AG04450 (cell line): ENCODE measurements around the gene SLC8A3. TPM values are rescaled to one million over a fixed set of nuclear protein-coding genes. Genes with fewer than 3 reads are reported as not detected.

Experiments
- CTCF ChIA-PET: fragments of 300-600, 350-600 bp; formaldehyde crosslinking; extraction: SDS; loops from one replicate; lab custom pipeline; 2022; ENCODE audit warnings: antibody characterized with exemption, inconsistent platforms; lab: Charles Lee
- POLR2A ChIA-PET: fragments of 350-600 bp; formaldehyde crosslinking; extraction: SDS; loops from one replicate; lab custom pipeline; 2021; ENCODE audit warnings: antibody characterized with exemption, inconsistent platforms; lab: Yijun Ruan, JAX
- DNase-seq: peaks from one replicate; pipeline ENCODE4 v3.0.0-alpha.2; 2011; ENCODE audit warnings: low read depth, low spot score
- H3K27ac ChIP-seq: one replicate; pipeline ENCODE4 v1.5.1; 2012; ENCODE audit warnings: low read depth, low read length, control low read depth
- H3K27me3 ChIP-seq: one replicate; pipeline ENCODE4 v1.6.0; 2012; ENCODE audit warnings: low read length; ENCODE audit not compliant: control insufficient read depth, insufficient read depth
- H3K4me3 ChIP-seq: 2 replicates; pipeline ENCODE4 v1.5.1; 2011; ENCODE audit warnings: mild to moderate bottlenecking, low read depth, low read length, control low read depth
- H3K9me3 ChIP-seq: 2 replicates; pipeline ENCODE4 v1.5.1; 2012; ENCODE audit warnings: low read length; ENCODE audit not compliant: control insufficient read depth, insufficient read depth
- CTCF ChIP-seq: IDR thresholded peaks from 2 replicates; pipeline ENCODE4 v1.5.1; 2011; ENCODE audit warnings: low read depth, low read length, control low read depth, inconsistent platforms
- polyA plus RNA-seq: library from polyadenylated mRNA; depleted of rRNA; stranded (reverse); fragments of >200 nt; gene quantifications from 2 replicates; pipeline ENCODE4 v1.2.3, GENCODE V29; 2011

The SLC8A3 gene
- polyA plus RNA-seq, 1 experiment = not detected

DNA sequence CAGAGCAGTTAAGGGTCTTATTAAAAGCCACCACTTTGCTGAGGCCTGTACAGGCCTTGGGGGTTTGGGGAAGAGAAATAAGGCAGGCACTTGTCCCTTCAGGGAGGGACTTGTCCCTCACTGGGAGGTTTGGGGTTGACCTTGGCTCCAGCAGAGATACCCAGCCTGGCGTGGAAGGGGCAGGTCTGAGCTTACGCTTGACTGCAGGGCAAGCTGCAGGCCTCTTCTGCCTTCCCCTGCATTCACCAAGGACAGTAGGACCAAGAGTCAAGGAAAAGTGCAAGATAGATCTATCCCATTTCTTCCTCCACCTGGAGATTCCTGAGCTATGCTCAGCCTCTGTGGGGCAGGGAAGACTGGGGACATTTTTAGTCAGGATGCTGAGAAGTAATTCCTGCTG is 155.2 kb downstream of the SLC8A3 start:
- Histone ChIP-seq H3K4me3 (no peak overlapping the region), H3K9me3 (no peaks in the 10 kb centered on the region), H3K27ac (no peak overlapping the region), H3K27me3 (no peaks in the 10 kb centered on the region)
- DNase-seq = no peak
- TF ChIP-seq CTCF = no peak
- ChIA-PET CTCF (interaction anchor here (0.9 to 4.0 kb wide), 3 partner anchors 12 to 215 kb away, joined by 3 to 14 read pairs (median 5); no protein-coding TSS in a partner anchor), POLR2A (no interaction called here)

DNA sequence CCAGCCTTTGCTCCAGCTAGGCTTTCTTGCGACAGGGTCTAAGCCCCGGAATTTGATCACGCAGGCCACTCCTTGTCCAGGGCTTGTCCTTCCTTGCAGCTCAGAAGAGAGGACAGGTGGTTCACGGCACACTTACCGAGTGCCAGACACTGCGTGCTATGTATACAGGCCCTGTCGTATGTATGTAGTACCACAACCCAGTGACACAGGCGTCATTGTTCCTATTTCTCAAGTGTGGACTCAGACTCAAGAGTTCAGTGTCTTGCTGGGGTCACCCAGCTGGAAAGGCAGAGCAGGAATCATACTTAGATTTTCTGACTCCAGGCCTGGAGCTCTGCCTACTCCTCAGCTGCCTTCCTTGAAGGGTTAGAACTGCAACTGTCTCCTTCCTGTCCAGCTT is 155.6 kb downstream of the SLC8A3 start:
- no peaks in the 10 kb centered on the region for H3K27me3 ChIP-seq
- H3K27ac ChIP-seq = no peak overlapping the region
- no peak for DNase-seq
- POLR2A ChIA-PET = no interaction called here
- H3K9me3 ChIP-seq = no peaks in the 10 kb centered on the region
- no peak for TF ChIP-seq CTCF
- CTCF ChIA-PET = interaction anchor here (0.9 to 2.9 kb wide), 3 partner anchors 12 to 215 kb away, joined by 3 to 17 read pairs (median 5); no protein-coding TSS in a partner anchor
- no peak overlapping the region for H3K4me3 ChIP-seq

GRCh38 chr14:70032447-70032846 is 156.3 kb downstream of the SLC8A3 start:
- no peaks in the 10 kb centered on the region for H3K9me3 ChIP-seq
- no peak overlapping the region for H3K27ac ChIP-seq
- H3K4me3 ChIP-seq = no peak overlapping the region
- no peak for DNase-seq
- no peak for TF ChIP-seq CTCF
- ChIA-PET POLR2A (no interaction called here), CTCF (interaction anchor here (2.9 kb wide), 1 partner anchor 214 kb away, joined by 17 read pairs; no protein-coding TSS in a partner anchor)
- H3K27me3 ChIP-seq = no peaks in the 10 kb centered on the region

DNA sequence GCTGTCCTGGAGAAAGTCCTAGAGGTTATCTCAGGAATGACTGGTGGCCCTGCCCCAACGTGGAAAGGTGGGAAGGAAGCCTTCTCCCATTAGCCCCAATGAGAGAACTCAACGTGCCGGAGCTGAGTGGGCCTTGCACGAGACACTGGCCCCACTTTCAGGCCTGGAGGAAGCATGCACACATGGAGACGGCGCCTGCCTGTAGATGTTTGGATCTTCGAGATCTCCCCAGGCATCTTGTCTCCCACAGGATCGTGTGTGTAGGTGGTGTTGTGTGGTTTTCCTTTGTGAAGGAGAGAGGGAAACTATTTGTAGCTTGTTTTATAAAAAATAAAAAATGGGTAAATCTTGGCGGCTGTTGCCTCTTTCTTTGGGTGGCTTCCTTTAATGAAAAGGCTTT is 156.7 kb downstream of the SLC8A3 start:
- POLR2A ChIA-PET = no interaction called here
- no peak for DNase-seq
- no peaks in the 10 kb centered on the region for H3K9me3 ChIP-seq
- no peak overlapping the region for H3K27ac ChIP-seq
- H3K4me3 ChIP-seq = no peak overlapping the region
- TF ChIP-seq CTCF = no peak
- CTCF ChIA-PET = interaction anchor here (0.6 to 2.9 kb wide), 2 partner anchors 155 to 213 kb away, joined by 3 to 17 read pairs; no protein-coding TSS in a partner anchor
- no peaks in the 10 kb centered on the region for H3K27me3 ChIP-seq

DNA sequence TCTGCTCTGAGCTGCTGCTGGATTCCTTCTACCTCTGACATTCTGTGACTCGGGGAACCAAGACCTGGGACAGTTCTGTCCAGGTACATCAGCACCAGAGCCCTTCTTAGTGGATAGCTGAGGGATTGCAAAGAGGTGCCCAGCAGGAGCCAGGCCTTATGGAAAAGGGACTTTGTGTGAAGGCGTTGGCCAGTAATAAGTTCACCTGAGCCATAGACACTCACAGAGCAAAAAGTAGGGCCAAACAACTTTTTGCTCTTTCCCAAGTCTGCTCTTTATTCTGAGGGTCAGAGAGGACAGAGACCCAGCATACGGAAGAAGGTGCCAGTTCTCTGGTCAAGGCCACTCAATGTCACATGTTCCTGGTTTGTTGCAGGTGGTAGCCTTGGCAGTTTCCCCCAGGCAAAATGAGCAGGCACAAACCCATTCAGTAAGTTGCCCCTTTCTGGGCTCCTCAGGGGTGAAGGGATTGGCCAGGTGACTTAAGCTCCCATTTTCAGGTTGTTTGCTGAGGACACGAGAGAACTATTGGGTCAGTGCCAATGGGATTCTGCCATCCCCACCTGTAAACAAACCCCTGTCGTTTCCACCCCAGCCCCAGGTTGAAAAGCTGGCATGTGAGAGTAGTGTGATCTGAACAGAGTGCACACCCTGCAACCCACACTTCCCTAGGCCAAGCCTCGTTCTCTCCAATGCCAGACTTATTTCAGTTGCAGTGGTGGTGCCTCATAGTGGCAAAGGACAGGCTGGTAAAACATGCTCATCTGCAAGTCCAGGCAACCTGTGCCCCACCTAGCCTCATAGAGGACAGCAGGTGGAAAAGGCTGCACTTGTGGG is 159.2 kb downstream of the SLC8A3 start:
- TF ChIP-seq CTCF = no peak
- Histone ChIP-seq H3K27ac (no peak overlapping the region), H3K9me3 (no peaks in the 10 kb centered on the region), H3K27me3 (no peaks in the 10 kb centered on the region), H3K4me3 (no peak overlapping the region)
- CTCF ChIA-PET = interaction anchor here (1.0 to 4.5 kb wide), 7 partner anchors 12 to 212 kb away, joined by 3 to 142 read pairs (median 18); partner anchors contain the start of gene SMOC1
- POLR2A ChIA-PET = no interaction called here
- DNase-seq = no peak
